NCI-H187 treated with DMSO at 0.1 percent for 48 hours (cell line): Measurements from ENCODE around the gene R3HCC1L.

Source experiments
- DNase-seq: peaks from one replicate; lab custom pipeline; 2025; lab: John Stamatoyannopoulos, UW

R3HCC1L gene

GRCh38 chr10:98134431-98135221 lies at the start of gene R3HCC1L:
Gene R3HCC1L, plus strand, starts transcription at chr10:98134657. Its CDS starts 73,458 bp downstream, at chr10:98208115.
- peak; percentile 17 for DNase-seq

- DNase-seq = no peak
Measured at GRCh38 chr10:98085238-98085637, 49.2 kb upstream of the R3HCC1L start.

GRCh38 chr10:98086837-98087708 lies 47.4 kb upstream of the R3HCC1L start:
- DNase-seq = no peak

- no peak for DNase-seq
Measured at GRCh38 chr10:98088186-98088971, 46.1 kb upstream of the R3HCC1L start.

GRCh38 chr10:98090822-98091221 lies 43.6 kb upstream of the R3HCC1L start:
- no peak for DNase-seq

- peak; percentile 53 for DNase-seq
Measured at GRCh38 chr10:98096316-98096715, 38.1 kb upstream of the R3HCC1L start.

- DNase-seq = no peak
Measured at GRCh38 chr10:98096731-98097130, 37.7 kb upstream of the R3HCC1L start.

GRCh38 chr10:98097175-98097574 lies 37.3 kb upstream of the R3HCC1L start:
- no peak for DNase-seq

- peak; percentile 21 for DNase-seq
Measured at GRCh38 chr10:98097616-98098015, 36.8 kb upstream of the R3HCC1L start.

GRCh38 chr10:98098247-98098646 lies 36.2 kb upstream of the R3HCC1L start:
- DNase-seq = no peak

- DNase-seq = no peak
Measured at GRCh38 chr10:98100476-98100875, 34.0 kb upstream of the R3HCC1L start.

GRCh38 chr10:98101366-98101765 lies 33.1 kb upstream of the R3HCC1L start:
- no peak for DNase-seq

GRCh38 chr10:98104125-98104524 lies 30.3 kb upstream of the R3HCC1L start:
- no peak for DNase-seq

- no peak for DNase-seq
Measured at GRCh38 chr10:98106531-98106930, 27.9 kb upstream of the R3HCC1L start.

- DNase-seq = no peak
Measured at GRCh38 chr10:98107644-98108430, 26.6 kb upstream of the R3HCC1L start.

- no peak for DNase-seq
Measured at GRCh38 chr10:98110356-98110755, 24.1 kb upstream of the R3HCC1L start.

- no peak for DNase-seq
Measured at GRCh38 chr10:98115031-98115787, 19.2 kb upstream of the R3HCC1L start.

- no peak for DNase-seq
Measured at GRCh38 chr10:98119891-98120290, 14.6 kb upstream of the R3HCC1L start.

- no peak for DNase-seq
Measured at GRCh38 chr10:98125940-98126631, 8.4 kb upstream of the R3HCC1L start.

GRCh38 chr10:98128802-98129201 lies 5.7 kb upstream of the R3HCC1L start:
- DNase-seq = no peak
